ENCODE data around the gene ANLN. TPM values are rescaled to one million over a fixed set of nuclear protein-coding genes. Genes with fewer than 3 reads are reported as not detected.
"Not testable (repeated sequence)": the region's sequence is repeated elsewhere in the genome, so short reads cannot be mapped to it uniquely, and the experiment has no call there.

ANLN gene
- total and polyA plus RNA-seq, 2 donors from 2014 or later = 0.17 to 1.2 TPM

GRCh38 chr7:36491317-36491716 is 101.7 kb downstream of the ANLN start:
- Histone ChIP-seq H3K4me1 (ENCODE audit: control insufficient read depth in 2 of 3, insufficient read depth in 2 of 3, low read depth in 1 of 3, low read length in 3 of 3) (no peaks in the 10 kb centered on the region), H3K27me3 (ENCODE audit: control insufficient read depth, insufficient read depth, low read length) (no peaks in the 10 kb centered on the region), H3K9me3 (ENCODE audit: control insufficient read depth in 2 of 3, insufficient read depth in 1 of 3, low read length in 3 of 3) (no peaks in the 10 kb centered on the region), H3K4me3 (ENCODE audit: low read length in 3 of 3) (no peak overlapping the region), H3K27ac (ENCODE audit: low read depth in 2 of 2, low read length in 2 of 2) (no peak overlapping the region), H3K36me3 (ENCODE audit: control insufficient read depth in 2 of 3, insufficient read depth in 3 of 3, low read length in 3 of 3) (no peaks in the 10 kb centered on the region), H3K9ac (ENCODE audit: low read length in 3 of 3) (no peak overlapping the region)
- intact Hi-C loops (cut with DNase I) = no loop called here
- FAIRE-seq (no peak), DNase-seq (no peak)
- no peak for TF ChIP-seq CTCF (IDR thresholded peaks at IDR 0.05; ENCODE audit: borderline replicate concordance, extremely low read depth, insufficient read depth)

- intact Hi-C loops (cut with DNase I) = no loop called here
- FAIRE-seq = no peak
Measured at GRCh38 chr7:36496576-36496975, 106.9 kb downstream of the ANLN start.

GRCh38 chr7:36497176-36497575 is 107.5 kb downstream of the ANLN start:
- H3K27ac ChIP-seq (ENCODE audit: low read depth in 2 of 2, low read length in 2 of 2); DNase-seq; H3K27me3 ChIP-seq (ENCODE audit: control insufficient read depth, insufficient read depth, low read length); H3K36me3 ChIP-seq (ENCODE audit: control insufficient read depth in 2 of 3, insufficient read depth in 3 of 3, low read length in 3 of 3); intact Hi-C loops (cut with DNase I); H3K4me1 ChIP-seq (ENCODE audit: control insufficient read depth in 2 of 3, insufficient read depth in 2 of 3, low read depth in 1 of 3, low read length in 3 of 3); H3K9me3 ChIP-seq (ENCODE audit: control insufficient read depth in 2 of 3, insufficient read depth in 1 of 3, low read length in 3 of 3); H3K9ac ChIP-seq (ENCODE audit: low read length in 3 of 3); FAIRE-seq; H3K4me3 ChIP-seq (ENCODE audit: low read length in 3 of 3): not testable (repeated sequence)

More at GRCh38 chr7:36496576-36496975, 106.9 kb downstream of the ANLN start:
- no peaks in the 10 kb centered on the region for H3K27me3 ChIP-seq (ENCODE audit: control insufficient read depth, insufficient read depth, low read length)
- no peak for DNase-seq
- H3K4me3 ChIP-seq (ENCODE audit: low read length in 3 of 3) = no peak overlapping the region
- no peaks in the 10 kb centered on the region for H3K4me1 ChIP-seq (ENCODE audit: control insufficient read depth in 2 of 3, insufficient read depth in 2 of 3, low read depth in 1 of 3, low read length in 3 of 3)
- TF ChIP-seq CTCF (IDR thresholded peaks at IDR 0.05; ENCODE audit: borderline replicate concordance, extremely low read depth, insufficient read depth) = no peak
- H3K27ac ChIP-seq (ENCODE audit: low read depth in 2 of 2, low read length in 2 of 2) = no peak overlapping the region
- H3K9me3 ChIP-seq (ENCODE audit: control insufficient read depth in 2 of 3, insufficient read depth in 1 of 3, low read length in 3 of 3) = no peaks in the 10 kb centered on the region
- no peaks in the 10 kb centered on the region for H3K36me3 ChIP-seq (ENCODE audit: control insufficient read depth in 2 of 3, insufficient read depth in 3 of 3, low read length in 3 of 3)
- H3K9ac ChIP-seq (ENCODE audit: low read length in 3 of 3) = no peak overlapping the region

- FAIRE-seq (no peak), DNase-seq (no peak)
- Histone ChIP-seq H3K27me3 (ENCODE audit: control insufficient read depth, insufficient read depth, low read length) (no peaks in the 10 kb centered on the region), H3K4me1 (ENCODE audit: control insufficient read depth in 2 of 3, insufficient read depth in 2 of 3, low read depth in 1 of 3, low read length in 3 of 3) (no peaks in the 10 kb centered on the region), H3K9me3 (ENCODE audit: control insufficient read depth in 2 of 3, insufficient read depth in 1 of 3, low read length in 3 of 3) (no peaks in the 10 kb centered on the region), H3K9ac (ENCODE audit: low read length in 3 of 3) (no peak overlapping the region), H3K36me3 (ENCODE audit: control insufficient read depth in 2 of 3, insufficient read depth in 3 of 3, low read length in 3 of 3) (no peaks in the 10 kb centered on the region), H3K27ac (ENCODE audit: low read depth in 2 of 2, low read length in 2 of 2) (no peak overlapping the region), H3K4me3 (ENCODE audit: low read length in 3 of 3) (no peak overlapping the region)
- TF ChIP-seq CTCF (IDR thresholded peaks at IDR 0.05; ENCODE audit: borderline replicate concordance, extremely low read depth, insufficient read depth) = no peak
- intact Hi-C loops (cut with DNase I) = no loop called here
Measured at GRCh38 chr7:36497775-36498174, 108.1 kb downstream of the ANLN start.

Other genes with a start within 250 kb of the ANLN start
- 6.3 TPM for gene EEPD1, start 236.6 kb upstream of the ANLN start, total RNA-seq
- gene EEPD1, start 236.6 kb upstream of the ANLN start, polyA plus RNA-seq (ENCODE audit: insufficient read depth, low read depth, low replicate concordance) = 6.4 TPM

Data from kidney (tissue), 14 donors.